Endothelial cell (in vitro differentiated cells): ENCODE measurements around the gene ALK. TPM values are rescaled to one million over a fixed set of nuclear protein-coding genes. Genes with fewer than 3 reads are reported as not detected.

Source experiments
- DNase-seq: peaks from one replicate; pipeline ENCODE4 v3.0.0; 2021; ENCODE audit warnings: low spot score
- H3K27ac Mint-ChIP-seq: one replicate; pipeline ENCODE4 v1.8.0; 2021; ENCODE audit warnings: mixed read lengths, inconsistent platforms; ENCODE audit not compliant: unreplicated experiment
- H3K27me3 Mint-ChIP-seq: one replicate; pipeline ENCODE4 v1.8.0; 2021; ENCODE audit warnings: mild to moderate bottlenecking, moderate library complexity, mixed read lengths, inconsistent platforms; ENCODE audit not compliant: unreplicated experiment
- H3K36me3 Mint-ChIP-seq: one replicate; pipeline ENCODE4 v1.8.0; 2021; ENCODE audit warnings: mild to moderate bottlenecking, low read depth, mixed read lengths, inconsistent platforms; ENCODE audit not compliant: unreplicated experiment
- H3K4me1 Mint-ChIP-seq: one replicate; pipeline ENCODE4 v1.8.0; 2021; ENCODE audit warnings: mild to moderate bottlenecking, mixed read lengths, inconsistent platforms; ENCODE audit not compliant: unreplicated experiment
- H3K4me3 Mint-ChIP-seq: one replicate; pipeline ENCODE4 v1.8.0; 2021; ENCODE audit warnings: mild to moderate bottlenecking, mixed read lengths, inconsistent platforms; ENCODE audit not compliant: unreplicated experiment
- H3K9me3 Mint-ChIP-seq: one replicate; pipeline ENCODE4 v1.8.0; 2021; ENCODE audit warnings: mixed read lengths, inconsistent platforms; ENCODE audit not compliant: unreplicated experiment
- total RNA-seq: library from RNA; stranded (reverse); fragmentation: NEBNext Ultra II Directional; extraction: Animal tissue kit (Norgen Biotek cat#: 25700); gene quantifications from one replicate; pipeline ENCODE4 v1.2.1, GENCODE V29; 2021; ENCODE audit not compliant: unreplicated experiment
- TF ChIP-seq, protein P1 (sequence below): fragments of 200-600 bp; sonication (generic); IDR thresholded peaks from one replicate; pipeline ENCODE4 v1.5.0; 2021; ENCODE audit warnings: antibody characterized with exemption; ENCODE audit not compliant: unreplicated experiment

ALK gene
- total RNA-seq, 1 donor from 2014 or later = 0.05 TPM

GRCh38 chr2:29281086-29281915 is 640.1 kb downstream of the ALK start:
- TF ChIP-seq, protein P1, sequence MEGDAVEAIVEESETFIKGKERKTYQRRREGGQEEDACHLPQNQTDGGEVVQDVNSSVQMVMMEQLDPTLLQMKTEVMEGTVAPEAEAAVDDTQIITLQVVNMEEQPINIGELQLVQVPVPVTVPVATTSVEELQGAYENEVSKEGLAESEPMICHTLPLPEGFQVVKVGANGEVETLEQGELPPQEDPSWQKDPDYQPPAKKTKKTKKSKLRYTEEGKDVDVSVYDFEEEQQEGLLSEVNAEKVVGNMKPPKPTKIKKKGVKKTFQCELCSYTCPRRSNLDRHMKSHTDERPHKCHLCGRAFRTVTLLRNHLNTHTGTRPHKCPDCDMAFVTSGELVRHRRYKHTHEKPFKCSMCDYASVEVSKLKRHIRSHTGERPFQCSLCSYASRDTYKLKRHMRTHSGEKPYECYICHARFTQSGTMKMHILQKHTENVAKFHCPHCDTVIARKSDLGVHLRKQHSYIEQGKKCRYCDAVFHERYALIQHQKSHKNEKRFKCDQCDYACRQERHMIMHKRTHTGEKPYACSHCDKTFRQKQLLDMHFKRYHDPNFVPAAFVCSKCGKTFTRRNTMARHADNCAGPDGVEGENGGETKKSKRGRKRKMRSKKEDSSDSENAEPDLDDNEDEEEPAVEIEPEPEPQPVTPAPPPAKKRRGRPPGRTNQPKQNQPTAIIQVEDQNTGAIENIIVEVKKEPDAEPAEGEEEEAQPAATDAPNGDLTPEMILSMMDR = no peak
- Mint-ChIP-seq H3K4me3 (no peak overlapping the region), H3K36me3 (no peaks in the 10 kb centered on the region), H3K4me1 (peaks cover 2% of the 10 kb centered on the region), H3K27ac (no peak overlapping the region), H3K27me3 (peaks cover 6% of the 10 kb centered on the region), H3K9me3 (no peaks in the 10 kb centered on the region)
- no peak for DNase-seq

- H3K36me3 Mint-ChIP-seq = no peaks in the 10 kb centered on the region
- TF ChIP-seq, protein P1 = no peak
- no peak for DNase-seq
- H3K9me3 Mint-ChIP-seq = no peaks in the 10 kb centered on the region
- H3K4me1 Mint-ChIP-seq = peaks cover 22% of the 10 kb centered on the region
- H3K27me3 Mint-ChIP-seq = peaks cover 6% of the 10 kb centered on the region
- no peak overlapping the region for H3K4me3 Mint-ChIP-seq
- H3K27ac Mint-ChIP-seq = no peak overlapping the region
Measured at GRCh38 chr2:29278966-29279365, 642.4 kb downstream of the ALK start.

DNA sequence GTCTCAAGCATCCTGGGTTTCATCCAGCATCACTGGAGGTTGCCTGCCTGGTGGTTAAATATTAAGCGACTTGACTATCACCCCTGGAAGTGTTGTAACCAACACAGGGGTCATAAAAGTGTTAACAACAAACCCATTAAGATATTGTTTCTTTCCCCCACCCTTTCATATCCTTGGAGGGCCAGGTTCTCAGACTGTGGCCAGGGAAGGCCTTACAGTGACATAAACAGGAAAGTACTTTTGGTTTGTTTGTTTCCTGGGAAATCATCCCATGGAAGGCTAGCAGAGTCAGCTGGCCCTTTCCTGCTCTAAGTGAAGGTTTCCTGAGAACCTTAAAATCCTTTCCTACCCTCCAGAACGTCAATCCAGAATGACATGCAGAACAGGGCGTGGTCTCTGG is 645.2 kb downstream of the ALK start:
- Mint-ChIP-seq H3K4me3 (no peak overlapping the region), H3K27ac (no peak overlapping the region), H3K9me3 (no peaks in the 10 kb centered on the region), H3K4me1 (peaks cover 33% of the 10 kb centered on the region), H3K27me3 (peaks cover 4% of the 10 kb centered on the region), H3K36me3 (no peaks in the 10 kb centered on the region)
- TF ChIP-seq, protein P1 = no peak
- no peak for DNase-seq

- no peaks in the 10 kb centered on the region for H3K9me3 Mint-ChIP-seq
Measured at GRCh38 chr2:29275186-29275585, 646.2 kb downstream of the ALK start.

More at GRCh38 chr2:29275186-29275585, 646.2 kb downstream of the ALK start:
- peaks cover 3% of the 10 kb centered on the region for H3K27me3 Mint-ChIP-seq
- peaks cover 33% of the 10 kb centered on the region for H3K4me1 Mint-ChIP-seq
- no peak overlapping the region for H3K4me3 Mint-ChIP-seq
- TF ChIP-seq, protein P1 = no peak
- no peaks in the 10 kb centered on the region for H3K36me3 Mint-ChIP-seq
- H3K27ac Mint-ChIP-seq = no peak overlapping the region
- DNase-seq = no peak
